Globus pallidus (tissue), 1 donor: Measurements from ENCODE around the gene METTL8.
"Not testable (repeated sequence)": the region's sequence is repeated elsewhere in the genome, so short reads cannot be mapped to it uniquely, and the experiment has no call there.

Experiments
- DNase-seq: peaks from one replicate; pipeline ENCODE4 v3.0.0-alpha.2; 2015; ENCODE audit warnings: low spot score

METTL8 gene

GRCh38 chr2:171401947-171402346, 31.8 kb downstream of the METTL8 start:
- DNase-seq, result no peak

- DNase-seq, result no peak
Measured at GRCh38 chr2:171400395-171400794, 33.4 kb downstream of the METTL8 start.

GRCh38 chr2:171399292-171399691, 34.5 kb downstream of the METTL8 start:
- DNase-seq, result no peak

DNA sequence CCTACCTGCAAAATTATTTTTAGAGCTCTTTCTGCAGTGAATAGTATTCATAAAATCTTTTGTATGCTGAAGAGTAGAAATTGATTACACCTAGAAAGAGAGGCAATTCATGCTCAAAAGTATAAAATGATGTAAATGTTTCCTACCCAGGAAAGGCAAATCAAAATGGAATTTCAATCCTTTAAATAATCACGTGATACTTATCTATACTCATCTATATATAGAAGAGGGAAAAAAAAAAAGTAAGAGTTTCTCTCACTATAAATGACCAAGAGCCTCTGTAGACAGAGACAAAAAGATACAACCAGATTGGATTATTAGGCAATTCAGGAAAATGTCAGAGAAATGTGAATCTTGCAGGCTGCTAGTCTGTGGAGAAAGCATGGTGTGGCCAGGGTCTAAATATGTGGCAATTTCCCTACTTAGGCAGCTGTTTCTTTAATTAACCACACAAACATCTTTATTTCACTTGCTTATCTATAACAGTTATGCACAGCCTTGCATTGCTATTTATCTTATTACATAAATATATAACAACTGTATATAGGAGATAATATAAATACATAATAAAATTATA, 39.5 kb downstream of the METTL8 start:
- no peak for DNase-seq

GRCh38 chr2:171393487-171393886, 40.3 kb downstream of the METTL8 start:
- no peak for DNase-seq

DNA sequence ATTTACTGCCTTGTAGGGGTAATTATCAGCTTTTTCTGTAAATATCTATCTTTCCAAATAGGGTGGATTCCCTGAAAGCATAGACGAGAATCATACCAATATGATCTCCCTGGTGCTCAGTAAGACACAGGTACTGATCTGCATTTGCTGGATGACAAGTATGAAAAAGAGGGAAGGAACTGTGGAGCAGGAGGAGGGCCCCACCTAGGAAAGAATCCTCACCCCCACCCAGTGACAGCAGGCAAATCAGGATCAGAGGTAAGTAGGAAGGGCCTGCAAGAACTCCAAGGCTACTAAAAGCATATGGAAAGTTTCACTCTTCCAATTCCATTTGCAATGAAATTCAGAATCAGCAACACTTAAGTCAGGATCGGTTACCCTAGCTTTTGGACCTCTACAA, 42.3 kb downstream of the METTL8 start:
- DNase-seq, result no peak

- DNase-seq, result no peak
Measured at GRCh38 chr2:171390941-171391516, 42.8 kb downstream of the METTL8 start.

- DNase-seq, result no peak
Measured at GRCh38 chr2:171389780-171390179, 44.0 kb downstream of the METTL8 start.

GRCh38 chr2:171389325-171389724, 44.5 kb downstream of the METTL8 start:
- no peak for DNase-seq

DNA sequence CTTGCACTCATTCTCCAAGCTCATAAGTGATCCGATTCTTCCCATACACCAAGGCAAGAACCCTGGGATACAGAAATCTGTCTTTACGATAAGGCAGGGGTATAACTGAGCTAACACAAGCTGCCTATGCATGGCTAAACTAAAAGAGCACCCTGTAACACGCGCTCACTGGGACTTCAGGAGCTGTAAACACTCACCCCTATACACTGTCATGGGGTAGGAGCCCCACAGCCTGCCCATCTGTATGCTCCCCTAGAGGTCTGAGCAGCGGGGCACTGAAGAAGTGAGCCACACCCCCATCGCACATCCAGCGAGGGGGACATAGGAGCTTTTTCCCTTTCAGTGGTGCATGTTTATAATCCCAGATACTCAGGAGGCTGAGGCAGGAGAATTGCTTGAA, 46.7 kb downstream of the METTL8 start:
- no peak for DNase-seq

- no peak for DNase-seq
Measured at GRCh38 chr2:171386627-171387026, 47.2 kb downstream of the METTL8 start.

DNA sequence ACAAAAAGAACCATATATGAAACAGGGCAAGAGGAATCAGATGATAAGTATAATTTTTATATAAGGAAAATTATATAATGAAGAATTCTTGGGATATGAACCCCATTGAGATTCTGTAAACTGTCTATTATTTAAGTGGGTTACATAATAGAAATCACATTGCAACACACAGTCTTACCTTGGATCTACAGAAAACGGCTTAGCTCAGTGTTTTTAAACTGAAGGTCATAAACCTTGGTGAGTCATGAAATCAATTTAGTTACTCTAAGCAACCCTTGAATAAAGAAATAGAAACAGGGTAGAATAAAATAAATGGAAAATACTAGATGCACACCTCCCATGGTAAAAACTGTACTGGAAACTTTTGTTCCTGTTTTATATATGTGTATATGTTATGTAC, 50.7 kb downstream of the METTL8 start:
- no peak for DNase-seq

- DNase-seq, result not testable (repeated sequence)
Measured at GRCh38 chr2:171382175-171382574, 51.6 kb downstream of the METTL8 start.

GRCh38 chr2:171377852-171378251, 55.9 kb downstream of the METTL8 start:
- not testable (repeated sequence) for DNase-seq

DNA sequence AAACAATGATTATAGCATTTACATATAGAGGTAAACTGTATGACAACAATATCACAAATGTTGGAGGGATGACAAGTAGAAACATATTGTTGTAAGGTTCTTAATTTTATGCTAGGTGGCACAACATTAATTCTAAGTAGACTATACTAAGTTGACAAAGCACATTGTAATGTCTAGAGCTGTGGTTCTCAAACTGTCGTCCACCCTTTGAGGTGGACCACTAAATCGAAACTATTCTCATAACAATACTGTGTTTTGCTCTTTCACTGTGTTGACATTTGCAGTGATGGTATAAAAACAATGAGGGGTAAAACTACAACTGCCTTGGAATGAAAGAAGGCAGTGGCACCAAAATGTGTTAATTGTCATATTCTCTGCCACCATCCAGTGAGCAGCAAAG, 66.1 kb downstream of the METTL8 start:
- DNase-seq, result no peak

- DNase-seq, result no peak
Measured at GRCh38 chr2:171365778-171366177, 68.0 kb downstream of the METTL8 start.

GRCh38 chr2:171365232-171365631, 68.6 kb downstream of the METTL8 start:
- no peak for DNase-seq

GRCh38 chr2:171362396-171362795, 71.4 kb downstream of the METTL8 start:
- no peak for DNase-seq

DNA sequence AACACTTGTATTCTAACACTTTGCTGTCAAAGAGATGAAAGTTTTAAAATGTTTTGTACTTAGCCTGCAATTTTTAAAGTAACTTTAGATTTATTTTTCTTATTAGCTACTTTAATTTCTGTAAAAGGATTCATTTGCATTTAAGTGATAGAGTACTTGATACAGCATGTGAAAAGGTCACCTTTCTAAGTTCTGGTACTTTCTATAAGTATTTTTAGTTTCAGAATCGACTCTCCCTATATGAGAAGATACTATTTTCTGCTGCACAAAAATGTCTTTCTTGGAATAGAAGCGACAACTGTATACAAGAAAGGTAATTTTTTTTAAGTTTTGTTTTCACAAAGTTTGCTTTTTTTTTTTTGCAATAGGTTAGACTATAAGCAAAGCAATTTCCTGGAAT, 72.9 kb downstream of the METTL8 start:
- DNase-seq, result no peak

DNA sequence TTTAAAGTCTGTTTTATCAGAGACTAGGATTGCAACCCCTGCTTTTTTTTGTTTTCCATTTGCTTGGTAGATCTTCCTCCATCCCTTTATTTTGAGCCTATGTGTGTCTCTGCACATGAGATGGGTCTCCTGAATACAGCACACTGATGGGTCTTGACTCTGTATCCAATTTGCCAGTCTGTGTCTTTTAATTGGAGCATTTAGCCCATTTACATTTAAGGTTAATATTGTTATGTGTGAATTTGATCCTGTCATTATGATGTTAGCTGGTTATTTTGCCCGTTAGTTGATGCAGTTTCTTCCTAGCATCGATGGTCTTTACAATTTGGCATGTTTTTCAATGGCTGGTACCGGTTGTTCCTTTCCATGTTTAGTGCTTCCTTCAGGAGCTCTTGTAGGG, 80.0 kb downstream of the METTL8 start:
- DNase-seq, result not testable (repeated sequence)

DNA sequence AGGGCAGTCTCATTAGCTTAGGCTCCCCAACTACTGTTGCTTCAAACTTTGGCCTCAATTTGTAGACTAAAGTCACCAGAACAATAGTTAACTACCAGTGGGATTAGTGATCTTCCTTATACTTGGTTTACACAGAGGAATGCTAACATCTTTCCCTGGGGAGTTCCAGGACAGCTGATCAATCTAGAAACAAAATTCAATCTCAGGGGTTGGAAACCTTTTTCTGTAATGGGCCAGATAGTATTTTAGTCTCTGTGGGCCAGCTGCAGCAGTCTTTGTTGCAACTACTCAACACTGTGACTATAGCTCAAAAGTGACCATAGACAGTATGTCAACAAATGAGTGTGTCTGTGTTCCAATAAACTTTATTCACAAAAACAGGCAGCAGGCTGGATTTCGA, 85.7 kb downstream of the METTL8 start:
- DNase-seq, result no peak

- DNase-seq, result no peak
Measured at GRCh38 chr2:171347591-171348032, 86.2 kb downstream of the METTL8 start.

DNA sequence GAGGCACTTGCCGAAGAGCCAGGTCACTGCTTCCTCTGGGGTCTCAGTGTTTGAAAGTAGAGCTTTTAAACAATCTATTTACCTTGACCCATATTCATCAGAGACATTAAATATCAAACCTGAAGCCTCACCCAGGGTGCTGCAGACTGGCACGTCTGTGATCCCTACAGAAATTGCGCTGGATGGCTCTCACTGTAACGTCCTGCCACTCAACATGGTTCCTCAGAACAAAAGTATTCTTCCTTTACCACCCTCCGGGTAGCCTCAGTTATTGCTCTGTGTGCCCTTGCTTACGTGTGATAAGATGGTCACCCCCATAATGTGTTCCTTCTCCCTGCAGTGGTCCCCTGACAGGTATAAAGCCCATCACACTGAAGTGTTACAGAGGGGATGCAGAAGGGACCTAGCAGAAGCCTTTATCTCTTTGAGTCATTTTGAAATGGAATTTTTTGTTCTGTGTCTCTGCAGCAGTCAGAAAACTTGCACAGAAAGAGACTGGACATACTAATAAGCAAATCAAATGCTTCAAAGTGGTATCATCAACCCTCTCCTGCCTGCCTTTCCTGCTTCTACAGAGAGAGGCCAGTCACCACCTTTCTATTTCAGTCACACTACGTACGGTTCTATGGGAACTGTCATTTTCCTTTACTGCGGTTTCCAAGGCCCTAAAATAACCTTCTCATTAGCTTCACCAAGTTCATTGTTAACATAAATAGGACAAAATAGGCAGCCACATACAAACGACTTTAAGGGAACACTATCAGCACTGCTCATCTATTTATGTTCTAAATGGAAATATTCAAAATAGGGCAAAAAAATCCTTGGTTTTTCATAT, 86.8 kb downstream of the METTL8 start:
- no peak for DNase-seq
